Neural progenitor cell (in vitro differentiated cells): ENCODE measurements around the gene RAB34. TPM values are rescaled to one million over a fixed set of nuclear protein-coding genes. Genes with fewer than 3 reads are reported as not detected.

Experiments
- DNase-seq: peaks from one replicate; pipeline ENCODE4 v3.0.0-alpha.2; 2016; ENCODE audit warnings: low spot score
- H2AFZ ChIP-seq: fragments of 200-600 bp; sonication (generic); replicated peaks from 2 replicates; pipeline ENCODE4 v1.6.1; 2016; ENCODE audit warnings: antibody characterized with exemption
- H3F3A ChIP-seq: fragments of 200-600 bp; sonication (generic); 2 replicates; pipeline ENCODE4 v1.6.1; 2016; ENCODE audit warnings: antibody characterized with exemption, low read depth
- H3K27ac ChIP-seq: fragments of 200-600 bp; sonication (generic); 2 replicates; pipeline ENCODE4 v1.5.1; 2016; ENCODE audit warnings: mild to moderate bottlenecking
- H3K27me3 ChIP-seq: fragments of 200-600 bp; sonication (generic); 2 replicates; pipeline ENCODE4 v1.6.1; 2016; ENCODE audit warnings: mild to moderate bottlenecking, moderate library complexity
- H3K36me3 ChIP-seq: fragments of 200-600 bp; sonication (generic); 2 replicates; pipeline ENCODE4 v1.5.1; 2016
- H3K4me1 ChIP-seq: fragments of 200-600 bp; sonication (generic); 2 replicates; pipeline ENCODE4 v1.6.1; 2016; ENCODE audit warnings: mixed run types
- H3K4me2 ChIP-seq: fragments of 200-600 bp; sonication (generic); 2 replicates; pipeline ENCODE4 v1.6.1; 2016
- H3K4me3 ChIP-seq: fragments of 200-600 bp; sonication (generic); 2 replicates; pipeline ENCODE4 v1.5.1; 2016
- H3K79me2 ChIP-seq: fragments of 200-600 bp; sonication (generic); 2 replicates; pipeline ENCODE4 v1.6.1; 2016; ENCODE audit warnings: low read depth
- H3K9ac ChIP-seq: fragments of 200-600 bp; sonication (generic); 2 replicates; pipeline ENCODE4 v1.6.1; 2016
- H3K9me3 ChIP-seq: fragments of 200-600 bp; sonication (generic); 2 replicates; pipeline ENCODE4 v1.5.1; 2016; ENCODE audit warnings: low read depth
- H4K20me1 ChIP-seq: fragments of 200-600 bp; sonication (generic); 2 replicates; pipeline ENCODE4 v1.6.1; 2016; ENCODE audit warnings: low read depth
- H3K27ac Mint-ChIP-seq: 3 replicates; pipeline ENCODE4 v1.8.0; 2021; ENCODE audit warnings: mixed read lengths
- H3K27me3 Mint-ChIP-seq: 2 replicates; pipeline ENCODE4 v1.8.0; 2022; ENCODE audit warnings: low read depth, mild to moderate bottlenecking, inconsistent platforms, moderate library complexity, mixed read lengths; ENCODE audit not compliant: insufficient read depth
- H3K36me3 Mint-ChIP-seq: 3 replicates; pipeline ENCODE4 v1.8.0; 2021; ENCODE audit warnings: mixed read lengths
- H3K4me1 Mint-ChIP-seq: 3 replicates; pipeline ENCODE4 v1.8.0; 2021; ENCODE audit warnings: mixed read lengths
- H3K4me3 Mint-ChIP-seq: 3 replicates; pipeline ENCODE4 v1.8.0; 2021; ENCODE audit warnings: mild to moderate bottlenecking, moderate library complexity, mixed read lengths
- H3K9me3 Mint-ChIP-seq: 3 replicates; pipeline ENCODE4 v1.8.0; 2020; ENCODE audit warnings: mixed read lengths
- CTCF ChIP-seq: fragments of 200-600 bp; sonication (generic); IDR thresholded peaks from 2 replicates; pipeline ENCODE4 v1.5.1; 2017; ENCODE audit warnings: antibody characterized with exemption, mild to moderate bottlenecking
- EZH2 ChIP-seq: fragments of 200-600 bp; sonication (generic); IDR thresholded peaks from 2 replicates; pipeline ENCODE4 v1.6.1; 2017; ENCODE audit warnings: antibody characterized with exemption, mild to moderate bottlenecking, moderate library complexity
- EZH2phosphoT487 ChIP-seq: fragments of 200-600 bp; sonication (generic); IDR thresholded peaks from 2 replicates; pipeline ENCODE4 v1.6.1; 2017; ENCODE audit warnings: antibody characterized with exemption
- total RNA-seq: library from RNA; depleted of rRNA; stranded (reverse); fragments of >200 nt; gene quantifications from 2 replicates; pipeline ENCODE4 v1.2.3, GENCODE V29; 2015; ENCODE audit warnings: low replicate concordance

RAB34 gene
- total RNA-seq, 1 donor from 2014 or later = 82.8 TPM

GRCh38 chr17:28735242-28735722 is 17.6 kb upstream of the RAB34 start:
- Histone ChIP-seq H3K27me3 (no peaks in the 10 kb centered on the region), H3K4me3 (no peak overlapping the region), H3K79me2 (no peaks in the 10 kb centered on the region), H3K9me3 (no peaks in the 10 kb centered on the region), H4K20me1 (no peaks in the 10 kb centered on the region), H2AFZ (no peak overlapping the region), H3K4me2 (no peak overlapping the region), H3K27ac (no peak overlapping the region), H3F3A (no peaks in the 10 kb centered on the region), H3K9ac (no peak overlapping the region), H3K36me3 (no peaks in the 10 kb centered on the region), H3K4me1 (no peaks in the 10 kb centered on the region)
- Mint-ChIP-seq H3K9me3 (peaks cover 2% of the 10 kb centered on the region), H3K4me3 (no peak overlapping the region), H3K36me3 (peaks cover 2% of the 10 kb centered on the region), H3K27ac (no peak overlapping the region), H3K27me3 (no peaks in the 10 kb centered on the region), H3K4me1 (no peaks in the 10 kb centered on the region)
- no peak for DNase-seq
- TF ChIP-seq EZH2 (no peak), CTCF (no peak), EZH2phosphoT487 (no peak)

GRCh38 chr17:28734712-28735241 is 17.1 kb upstream of the RAB34 start:
- H3K27me3 Mint-ChIP-seq = no peaks in the 10 kb centered on the region
- no peaks in the 10 kb centered on the region for H3K4me1 ChIP-seq
- H3K9me3 ChIP-seq = no peaks in the 10 kb centered on the region
- TF ChIP-seq EZH2phosphoT487 (no peak), CTCF (no peak), EZH2 (no peak)
- no peak overlapping the region for H3K4me2 ChIP-seq
- no peaks in the 10 kb centered on the region for H4K20me1 ChIP-seq
- peaks cover 2% of the 10 kb centered on the region for H3K9me3 Mint-ChIP-seq
- H3K4me1 Mint-ChIP-seq = peaks cover under 1% of the 10 kb centered on the region
- H3K27ac Mint-ChIP-seq = no peak overlapping the region
- no peak overlapping the region for H3K9ac ChIP-seq
- no peaks in the 10 kb centered on the region for H3K79me2 ChIP-seq
- no peaks in the 10 kb centered on the region for H3F3A ChIP-seq
- no peak overlapping the region for H3K4me3 ChIP-seq
- H3K4me3 Mint-ChIP-seq = no peak overlapping the region
- H3K36me3 Mint-ChIP-seq = peaks cover 2% of the 10 kb centered on the region
- no peak for DNase-seq
- H2AFZ ChIP-seq = no peak overlapping the region
- no peaks in the 10 kb centered on the region for H3K27me3 ChIP-seq
- H3K36me3 ChIP-seq = no peaks in the 10 kb centered on the region
- H3K27ac ChIP-seq = no peak overlapping the region

GRCh38 chr17:28733346-28733745 is 15.7 kb upstream of the RAB34 start:
- no peak overlapping the region for H3K4me2 ChIP-seq
- no peaks in the 10 kb centered on the region for H3K79me2 ChIP-seq
- H3K4me3 Mint-ChIP-seq = no peak overlapping the region
- no peaks in the 10 kb centered on the region for H3K36me3 ChIP-seq
- no peaks in the 10 kb centered on the region for H3K27me3 Mint-ChIP-seq
- no peak overlapping the region for H2AFZ ChIP-seq
- peaks cover 7% of the 10 kb centered on the region for H3K4me1 Mint-ChIP-seq
- H3K4me1 ChIP-seq = no peaks in the 10 kb centered on the region
- H3K27me3 ChIP-seq = no peaks in the 10 kb centered on the region
- H3K9me3 Mint-ChIP-seq = peaks cover 2% of the 10 kb centered on the region
- no peaks in the 10 kb centered on the region for H3K36me3 Mint-ChIP-seq
- H3K27ac ChIP-seq = no peak overlapping the region
- TF ChIP-seq EZH2 = no peak
- TF ChIP-seq EZH2phosphoT487 = no peak
- no peak for TF ChIP-seq CTCF
- no peaks in the 10 kb centered on the region for H3K9me3 ChIP-seq
- no peak for DNase-seq
- no peak overlapping the region for H3K9ac ChIP-seq
- no peak overlapping the region for H3K4me3 ChIP-seq
- no peaks in the 10 kb centered on the region for H4K20me1 ChIP-seq
- no peak overlapping the region for H3K27ac Mint-ChIP-seq
- peaks cover 4% of the 10 kb centered on the region for H3F3A ChIP-seq
